ENCODE data around the gene ECI1. TPM values are rescaled to one million over a fixed set of nuclear protein-coding genes. Genes with fewer than 3 reads are reported as not detected.
"Not testable (repeated sequence)": the region's sequence is repeated elsewhere in the genome, so short reads cannot be mapped to it uniquely, and the experiment has no call there.

ECI1 gene
- total RNA-seq, 2 donors from 2014 or later = 113 to 132 TPM

DNA sequence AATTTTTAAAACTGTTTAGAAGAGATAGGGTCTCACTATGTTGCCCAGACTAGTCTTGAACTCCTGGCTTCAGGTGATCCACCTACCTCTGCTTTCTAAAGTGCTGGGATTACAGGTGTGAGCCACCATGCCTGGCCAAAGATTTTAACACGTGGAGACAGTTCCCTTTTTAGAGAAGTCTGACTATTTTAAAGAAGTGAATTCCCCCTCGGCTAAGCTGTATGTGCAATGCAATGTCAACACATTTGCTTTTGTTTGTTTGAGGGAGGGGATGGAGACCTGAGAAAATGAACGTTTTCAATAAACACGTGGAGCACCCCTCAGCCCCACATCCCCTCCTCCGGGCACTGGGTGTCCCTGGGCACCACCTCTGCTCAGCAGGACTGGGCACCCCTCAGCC lies 30.9 kb upstream of the ECI1 start:
- intact Hi-C loops (cut with DNase I, micrococcal nuclease) = no loop called here
- no peak for ATAC-seq
- DNase-seq = no peak

DNA sequence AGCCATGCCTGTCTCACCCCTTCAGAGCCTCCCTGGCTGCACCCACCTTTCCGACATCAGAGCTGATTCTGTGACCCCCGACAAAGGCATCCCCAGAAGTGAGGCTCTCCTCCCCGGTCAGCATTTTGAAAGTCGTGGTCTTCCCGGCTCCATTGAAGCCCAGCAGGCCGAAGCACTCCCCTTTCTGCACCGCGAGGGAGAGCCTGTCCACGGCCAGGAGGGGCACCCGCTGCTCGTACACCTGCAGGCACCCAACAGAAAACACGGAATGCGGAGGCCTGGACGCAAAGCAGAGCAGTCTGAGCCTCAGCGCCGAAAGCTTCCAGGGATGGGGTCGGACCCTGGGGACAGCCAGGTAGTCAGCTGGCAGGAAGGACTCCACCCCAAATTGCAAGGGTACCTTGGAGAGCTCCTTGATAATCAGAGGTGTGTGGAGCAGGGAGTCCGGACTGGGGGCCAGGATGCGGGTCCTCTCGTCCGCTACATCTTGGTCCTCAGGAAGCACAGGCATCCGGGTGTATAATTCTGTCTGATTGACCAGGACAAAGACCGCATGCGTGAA lies 29.7 kb upstream of the ECI1 start:
- intact Hi-C loops (cut with DNase I, micrococcal nuclease) = no loop called here
- ATAC-seq (no peak), DNase-seq (no peak)

DNA sequence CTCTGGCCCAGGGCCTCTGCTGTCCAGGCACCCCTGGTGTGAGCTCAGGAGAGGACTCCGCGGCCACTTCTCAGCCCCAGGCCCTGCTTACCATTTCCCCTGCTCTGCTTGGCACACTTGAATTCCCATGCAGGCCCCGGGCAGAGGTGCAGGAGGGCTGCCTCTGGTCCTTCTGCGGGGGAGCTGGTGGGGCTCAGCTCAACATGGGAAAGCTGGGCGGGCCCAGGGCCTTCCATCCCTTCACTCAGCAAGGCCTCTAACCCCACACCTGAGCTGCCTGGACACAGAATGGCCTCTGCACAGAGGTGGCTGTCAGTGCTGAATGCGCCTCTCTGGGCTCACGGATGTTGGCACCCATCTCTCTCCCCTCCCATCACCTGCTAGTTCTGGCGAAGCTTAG lies 29.1 kb upstream of the ECI1 start:
- DNase-seq = no peak
- intact Hi-C loops (cut with DNase I, micrococcal nuclease) = no loop called here
- ATAC-seq = no peak

DNA sequence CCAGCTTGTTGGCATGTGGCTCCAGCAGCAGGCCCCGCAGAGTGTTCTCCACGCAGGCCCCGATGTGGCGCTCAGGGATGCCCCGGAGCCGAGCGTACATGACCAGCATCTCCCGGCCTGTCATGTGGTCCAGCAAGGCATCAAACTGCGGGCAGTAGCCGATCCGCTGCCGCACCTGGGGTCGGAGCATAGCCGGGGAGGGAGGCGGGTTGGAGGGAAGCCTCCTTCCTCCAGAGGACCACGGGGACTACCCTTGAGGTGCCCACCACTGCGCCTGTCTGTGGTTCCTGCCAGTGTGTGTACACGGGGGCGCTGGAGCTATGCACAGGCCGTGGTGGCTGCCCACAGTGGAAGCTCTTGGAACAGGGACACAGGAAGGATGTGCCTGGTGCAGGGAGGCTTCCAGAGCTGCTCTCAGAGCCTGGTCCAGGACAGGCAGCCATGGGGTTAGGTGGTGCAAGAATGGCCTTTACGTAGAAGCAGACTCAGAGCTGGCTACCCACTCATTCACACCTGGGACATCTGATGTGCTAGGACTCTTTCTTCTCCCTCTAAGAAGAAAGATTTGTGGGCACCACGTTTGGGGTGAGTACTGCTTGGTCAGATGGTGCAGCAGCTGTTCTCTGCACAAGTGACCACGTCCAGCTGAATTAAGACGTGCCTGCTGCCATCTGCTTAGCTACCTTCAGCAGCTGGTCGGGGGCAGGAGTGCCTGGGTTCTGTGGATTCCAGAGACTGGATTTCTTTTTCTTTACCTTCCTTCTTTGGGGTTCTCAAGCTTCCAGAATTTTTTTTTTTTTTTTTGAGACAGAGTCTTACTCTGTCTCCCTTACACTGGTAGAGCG lies 27.8 kb upstream of the ECI1 start:
- DNase-seq (no peak), ATAC-seq (no peak)
- intact Hi-C loops (cut with DNase I, micrococcal nuclease) = loop anchor here in 1 of 2 donors (10.0 kb wide), 1 partner anchor 56 kb away; no protein-coding TSS in a partner anchor

DNA sequence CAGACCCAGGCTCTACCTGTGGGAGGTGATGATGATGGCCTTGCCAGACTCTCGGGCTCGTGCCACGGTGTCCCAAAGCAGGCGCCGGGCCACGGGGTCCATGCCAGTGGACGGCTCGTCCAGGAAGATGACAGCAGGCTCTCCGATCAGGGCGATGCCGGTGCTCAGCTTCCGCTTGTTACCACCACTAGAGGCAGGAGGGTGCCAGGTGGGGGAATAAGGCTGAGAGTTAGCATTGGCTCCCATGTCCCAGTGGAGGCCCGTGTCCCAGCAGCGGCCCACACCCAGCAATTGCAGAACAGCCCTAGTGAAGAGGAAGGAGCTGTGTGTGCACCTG lies 26.9 kb upstream of the ECI1 start:
- intact Hi-C loops (cut with DNase I, micrococcal nuclease) = loop anchor here in 1 of 2 donors (10.0 kb wide), 1 partner anchor 57 kb away; no protein-coding TSS in a partner anchor
- ATAC-seq (peak; percentile 66), DNase-seq (no peak)

DNA sequence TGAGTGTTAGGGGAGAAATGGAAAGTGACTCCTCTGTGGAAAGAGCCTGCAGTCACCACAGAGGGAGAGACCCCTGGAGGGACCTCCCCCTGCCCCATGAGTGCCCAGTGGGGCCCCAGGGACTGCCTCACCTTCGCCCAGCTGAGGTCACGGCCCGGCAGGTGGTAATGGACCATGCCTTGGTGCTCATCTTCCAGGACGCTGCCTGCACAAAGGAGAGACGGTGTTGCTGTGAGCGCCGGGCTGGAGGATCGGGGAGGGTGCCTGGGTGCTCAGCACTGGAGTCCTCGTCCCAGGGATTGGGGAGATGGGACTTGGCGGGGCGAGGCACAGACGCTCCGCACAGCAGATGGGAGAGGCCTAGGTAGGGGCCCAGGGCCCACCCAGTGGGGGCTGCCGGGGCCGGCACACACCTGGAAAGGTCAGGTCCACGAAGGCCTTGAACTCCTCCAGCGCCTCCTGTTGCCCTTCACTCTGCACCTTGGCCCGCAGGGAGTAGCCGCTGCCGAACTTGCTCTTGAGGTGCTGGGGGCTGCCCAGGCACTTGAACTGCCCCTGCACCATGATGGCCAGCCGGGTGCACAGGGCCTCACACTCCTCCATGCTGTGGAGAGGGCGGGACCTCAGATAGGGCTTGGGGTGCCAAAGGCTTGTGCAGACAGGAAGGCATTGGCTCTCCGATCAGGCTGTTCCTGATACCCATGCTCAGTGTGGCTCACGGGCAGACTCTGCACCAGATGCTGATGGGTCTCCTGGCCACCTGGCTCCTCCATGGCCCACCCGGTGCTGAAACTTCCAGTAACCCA lies 26.3 kb upstream of the ECI1 start:
- intact Hi-C loops (cut with DNase I, micrococcal nuclease) = loop anchor here in 1 of 2 donors (10.0 kb wide), 1 partner anchor 57 kb away; no protein-coding TSS in a partner anchor
- no peak for DNase-seq
- ATAC-seq = no peak

DNA sequence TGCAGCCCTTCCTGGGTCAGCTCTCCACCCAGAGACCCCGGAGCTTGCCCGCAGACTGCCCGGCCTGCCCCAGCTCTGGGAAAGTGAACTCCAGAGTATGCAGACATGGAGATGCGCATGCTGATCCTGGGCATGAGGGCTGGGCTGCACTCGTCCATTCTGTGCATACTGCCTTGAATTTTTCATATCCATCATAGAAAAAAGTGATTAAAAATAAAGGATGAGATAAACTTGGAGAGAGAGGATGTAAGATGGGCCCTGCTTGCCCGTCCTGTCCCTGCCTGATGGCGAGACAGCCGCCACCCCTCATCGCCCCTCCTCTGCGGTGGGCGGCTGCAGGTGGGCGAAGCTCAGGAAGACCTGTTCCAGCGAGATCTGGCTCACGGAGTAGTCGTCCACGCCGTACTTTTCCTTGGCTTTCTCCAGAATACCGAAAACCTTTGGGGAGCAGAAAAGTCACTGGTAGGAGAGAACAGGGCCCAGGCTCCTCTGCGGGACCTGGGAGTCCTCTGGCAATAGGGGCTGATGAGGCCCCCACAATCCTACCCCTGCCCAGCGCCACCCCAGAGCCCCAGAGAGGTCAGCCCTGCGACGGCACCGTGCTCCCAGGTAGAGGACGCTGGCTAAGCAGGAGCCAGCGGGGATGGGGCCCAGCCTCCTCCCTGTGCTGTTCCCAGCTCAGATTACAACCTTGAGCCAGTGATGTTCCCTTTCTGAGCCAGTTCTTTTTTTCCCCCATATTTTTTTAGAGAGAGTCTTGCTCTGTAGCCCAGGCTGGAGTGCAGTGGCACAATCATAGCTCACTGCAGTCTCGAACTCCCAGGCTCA lies 25.2 kb upstream of the ECI1 start:
- DNase-seq (no peak), ATAC-seq (no peak)
- intact Hi-C loops (cut with DNase I, micrococcal nuclease) = loop anchor here in 1 of 2 donors (10.0 kb wide), 1 partner anchor 58 kb away; no protein-coding TSS in a partner anchor

DNA sequence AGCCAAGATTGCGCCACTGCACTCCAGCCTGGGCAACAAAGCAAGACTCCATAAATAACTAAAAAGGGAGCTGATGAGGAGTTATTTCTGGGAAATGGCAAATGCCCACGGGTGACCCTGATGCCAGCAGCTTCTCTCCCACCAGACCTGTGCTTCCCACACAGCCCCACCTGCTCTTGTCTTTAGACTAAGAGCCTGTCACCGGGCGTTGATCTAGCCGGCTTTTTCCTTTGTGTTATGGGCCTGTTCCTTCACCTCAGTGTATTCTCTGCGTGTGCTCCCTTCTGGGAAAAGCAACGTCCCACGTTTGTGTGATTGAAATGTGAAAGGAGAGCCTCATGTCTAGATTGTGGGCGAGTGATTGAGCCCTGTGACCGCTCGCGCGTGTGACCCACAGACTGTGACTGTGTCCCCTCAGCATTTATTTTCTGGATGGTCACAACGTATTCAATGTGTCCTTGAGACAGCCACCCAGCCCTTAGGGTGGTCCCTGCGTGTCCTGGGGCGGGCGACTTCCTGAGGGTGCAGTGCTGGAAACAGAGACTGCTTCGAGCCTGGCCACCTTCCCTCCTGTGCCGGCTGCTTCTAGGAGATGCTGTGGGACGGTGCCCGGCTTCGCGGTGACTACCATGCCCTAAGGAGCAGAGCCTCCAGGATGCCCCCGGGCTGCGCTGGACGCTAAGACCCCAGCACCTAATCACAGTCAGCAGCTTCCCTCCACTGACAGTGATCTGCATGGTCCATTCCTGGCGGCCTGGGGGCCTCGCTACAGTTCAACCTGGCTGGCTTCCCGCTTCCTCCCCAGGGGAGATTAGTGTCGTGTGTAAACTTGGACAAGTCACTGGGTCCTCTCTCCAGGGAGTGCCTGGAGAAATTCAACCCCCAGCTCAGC lies 24.3 kb upstream of the ECI1 start:
- DNase-seq = no peak
- no peak for ATAC-seq
- intact Hi-C loops (cut with DNase I, micrococcal nuclease) = loop anchor here in 1 of 2 donors (10.0 kb wide), 1 partner anchor 59 kb away; no protein-coding TSS in a partner anchor

DNA sequence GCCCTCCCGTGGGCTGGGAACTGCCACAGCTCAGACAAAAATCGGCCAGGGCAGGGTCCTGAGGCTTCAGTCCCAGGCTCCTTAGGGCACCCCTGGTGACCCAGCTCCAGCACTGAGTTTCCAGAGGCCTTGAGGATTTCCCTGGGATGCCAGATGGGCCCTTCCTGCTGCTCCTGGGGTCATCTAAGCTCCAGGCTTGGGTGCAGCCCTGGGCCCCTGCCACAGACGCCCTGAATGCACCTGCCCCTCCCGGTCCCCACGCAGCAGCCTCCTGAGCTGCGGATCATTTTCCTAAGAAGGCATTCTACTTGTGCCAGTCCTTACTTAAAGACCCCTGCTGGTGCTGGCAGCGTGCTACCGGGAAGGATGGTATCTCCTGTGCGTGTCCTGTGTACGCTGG lies 22.5 kb upstream of the ECI1 start:
- intact Hi-C loops (cut with DNase I, micrococcal nuclease) = loop anchor here in 1 of 2 donors (10.0 kb wide), 1 partner anchor 61 kb away; no protein-coding TSS in a partner anchor
- ATAC-seq = no peak
- no peak for DNase-seq

DNA sequence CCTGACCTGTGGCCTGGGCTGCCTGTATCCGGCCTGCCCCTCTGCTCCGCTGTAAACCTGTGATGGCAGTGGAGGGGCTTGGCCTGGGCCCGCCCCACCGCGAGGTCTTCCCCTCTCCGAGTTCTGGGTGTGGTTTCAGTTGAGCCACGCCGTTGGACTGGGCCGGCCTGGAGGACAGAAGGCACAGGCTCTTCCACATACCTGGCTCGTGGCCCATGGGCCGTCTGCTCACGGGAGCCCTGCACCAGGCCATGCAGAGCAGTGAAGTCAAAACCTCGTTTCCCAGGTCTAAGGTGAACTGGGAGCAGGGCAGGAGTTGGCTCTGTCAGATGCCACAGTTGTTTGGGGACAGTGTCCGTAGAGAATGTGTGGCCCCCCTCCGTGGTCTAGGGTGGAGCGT lies 22.1 kb upstream of the ECI1 start:
- ATAC-seq = no peak
- intact Hi-C loops (cut with DNase I, micrococcal nuclease) = loop anchor here in 1 of 2 donors (10.0 kb wide), 1 partner anchor 61 kb away; no protein-coding TSS in a partner anchor
- DNase-seq = no peak

DNA sequence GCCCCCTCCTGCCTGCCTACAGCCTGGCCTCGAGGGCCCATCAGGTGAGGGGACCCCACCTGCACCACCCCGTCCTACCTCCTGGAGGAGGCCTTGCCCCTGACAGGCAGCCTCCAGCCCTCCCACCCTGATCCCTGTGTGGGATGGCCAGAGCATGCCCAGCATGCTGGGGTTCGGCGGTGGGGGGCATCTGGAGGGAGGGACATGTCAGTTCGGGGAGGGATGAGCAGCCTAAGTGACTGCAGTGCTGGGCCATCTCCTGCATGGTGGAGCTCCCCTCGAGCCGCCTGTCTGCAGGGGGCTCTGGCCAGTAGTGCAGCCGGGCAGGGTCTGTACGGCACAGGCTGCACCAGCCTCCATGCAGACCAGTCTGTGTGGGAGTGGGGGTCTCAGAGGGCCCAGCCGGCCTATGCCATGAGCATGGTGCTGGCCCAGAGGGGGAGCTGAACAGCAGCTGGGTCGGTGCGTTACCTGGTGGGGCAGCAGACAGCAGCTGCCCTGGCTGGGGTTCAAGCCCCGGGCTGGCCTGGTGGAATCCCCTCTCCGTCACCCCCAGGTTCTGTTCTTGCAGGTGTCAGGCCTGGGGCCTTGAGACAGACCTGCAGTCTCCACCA lies 20.6 kb upstream of the ECI1 start:
- intact Hi-C loops (cut with DNase I, micrococcal nuclease) = loop anchor here in 1 of 2 donors (10.0 kb wide), 1 partner anchor 63 kb away; no protein-coding TSS in a partner anchor
- DNase-seq = no peak
- no peak for ATAC-seq

DNA sequence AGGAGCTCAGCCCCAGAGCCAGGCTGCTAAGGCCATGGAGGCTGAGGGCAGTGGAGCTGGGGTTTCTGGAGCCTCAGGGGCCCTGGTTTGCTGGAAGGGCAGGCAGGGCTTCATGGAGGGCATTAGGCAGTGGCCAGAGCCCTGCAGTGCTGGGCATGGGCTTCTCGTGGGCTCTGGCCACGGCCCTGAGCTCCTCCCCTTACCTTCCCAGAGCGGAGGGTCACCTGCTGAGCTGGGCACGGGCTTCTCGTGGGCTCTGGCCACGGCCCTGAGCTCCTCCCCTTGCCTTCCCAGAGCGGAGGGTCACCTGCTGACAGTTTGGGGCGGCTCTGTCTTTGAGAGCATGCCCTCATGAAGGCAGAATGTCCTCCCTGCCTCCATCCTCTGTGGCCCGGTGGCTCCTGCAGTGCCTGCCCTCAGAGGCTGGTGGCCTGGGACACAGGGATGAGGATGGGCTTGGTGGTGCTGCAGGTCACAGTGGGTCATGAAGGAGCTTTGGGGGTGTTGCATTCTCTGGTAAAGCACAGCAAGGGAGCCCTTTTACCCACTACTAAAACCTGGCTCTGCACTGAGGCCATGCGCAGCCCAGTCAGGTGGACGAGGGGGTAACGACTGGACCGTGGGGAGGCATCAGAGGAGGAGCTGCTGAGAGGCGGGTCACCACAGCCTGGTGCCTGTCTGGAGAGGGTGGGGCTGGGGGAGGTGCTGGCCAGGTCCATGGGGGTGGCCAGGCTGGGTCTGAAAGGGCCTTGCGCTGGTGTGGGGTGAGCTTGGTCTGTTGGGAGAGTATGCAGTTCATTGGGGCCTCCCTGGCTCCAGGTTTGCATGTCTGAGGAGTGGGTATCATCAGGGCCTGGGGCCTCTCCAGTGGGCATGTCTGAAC lies 19.4 kb upstream of the ECI1 start:
- intact Hi-C loops (cut with DNase I, micrococcal nuclease) = loop anchor here in 1 of 2 donors (10.0 kb wide), 1 partner anchor 64 kb away; no protein-coding TSS in a partner anchor
- no peak for DNase-seq
- ATAC-seq = no peak

DNA sequence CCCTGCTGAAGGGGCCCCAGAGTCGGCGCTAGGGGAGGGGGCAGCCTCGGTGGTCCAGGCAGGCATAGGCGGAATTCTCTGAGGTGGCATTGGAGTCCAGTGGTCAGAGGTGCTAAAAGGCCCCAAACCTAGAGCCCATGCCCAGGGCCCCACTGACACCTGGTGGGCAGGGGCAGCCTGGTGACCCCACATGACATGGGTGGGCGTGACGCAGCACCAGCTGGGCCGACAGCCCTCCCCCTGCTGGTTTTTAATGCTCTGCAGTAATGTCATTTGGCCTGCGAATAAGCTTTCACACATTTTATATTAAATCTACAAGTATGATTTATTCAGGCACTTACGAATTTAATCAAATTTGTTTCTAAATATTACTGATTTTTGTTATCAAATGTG lies 18.7 kb upstream of the ECI1 start:
- DNase-seq = no peak
- intact Hi-C loops (cut with DNase I, micrococcal nuclease) = loop anchor here in 1 of 2 donors (10.0 kb wide), 1 partner anchor 65 kb away; no protein-coding TSS in a partner anchor
- ATAC-seq = no peak

DNA sequence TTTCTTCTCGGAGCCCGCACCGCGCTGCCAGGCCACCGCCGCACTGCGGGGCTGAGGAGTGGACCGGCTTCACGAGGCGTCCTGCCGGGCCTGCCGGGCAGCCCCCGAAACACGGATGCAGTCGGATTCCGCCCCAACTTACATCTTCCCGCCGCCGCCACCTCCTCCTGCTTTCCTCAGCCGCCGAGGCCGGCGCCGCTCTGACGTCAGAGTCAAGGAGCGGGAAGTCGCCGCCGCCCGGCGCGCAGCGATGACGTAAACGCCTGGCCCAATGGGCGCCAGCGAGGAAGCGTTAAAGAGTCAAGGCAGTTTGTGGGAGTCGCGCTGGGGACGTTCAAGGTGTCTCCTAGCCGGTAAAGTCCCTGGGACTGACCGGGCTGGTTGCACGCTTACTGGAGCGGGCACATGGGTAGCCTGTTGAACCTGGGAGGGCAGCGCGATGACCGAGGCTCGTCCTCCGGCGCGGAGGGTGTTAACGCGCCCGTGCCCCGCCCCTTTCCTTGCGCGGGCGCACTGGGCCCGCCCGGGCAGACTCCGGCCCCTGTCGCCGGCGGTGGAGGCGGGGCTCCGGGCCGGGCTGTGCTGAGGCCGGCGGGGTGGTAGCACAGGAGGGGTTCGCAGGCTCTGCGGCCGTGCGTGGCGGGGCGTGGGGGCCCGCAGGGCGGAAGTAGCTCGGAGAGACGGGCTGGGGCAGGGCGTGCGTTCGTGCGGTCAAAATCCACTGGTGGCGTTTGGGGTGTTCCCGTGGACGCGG lies 16.7 kb upstream of the ECI1 start, which contains the start of gene RNPS1:
TSS of gene RNPS1 (minus strand) at position 214 of the 754 bp plus-strand sequence. CDS start 3,483 bp downstream, outside the sequence.
- intact Hi-C loops (cut with DNase I, micrococcal nuclease) = no loop called here
- peak; percentile 94 to 99 for DNase-seq
- peak; percentile 91 for ATAC-seq

DNA sequence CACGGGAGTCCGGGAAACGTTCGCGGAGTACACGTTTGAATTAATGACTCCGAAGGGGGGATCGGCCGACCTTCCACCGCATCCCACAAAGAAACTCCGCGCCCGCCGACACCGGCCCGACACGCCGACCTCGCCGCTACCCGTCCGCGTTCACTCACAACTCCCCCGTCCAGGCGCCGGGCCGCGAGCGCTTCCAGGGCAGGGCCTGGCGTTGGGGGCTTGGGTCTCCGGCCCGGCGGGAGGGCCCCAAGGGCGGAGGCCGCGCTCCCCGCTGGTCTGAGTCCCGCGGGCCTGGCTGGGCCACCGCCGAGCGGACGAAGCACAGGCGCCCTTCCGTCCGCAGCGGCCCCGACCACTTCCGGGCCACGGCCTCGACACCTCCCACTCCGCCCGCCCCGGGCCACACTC lies 16.1 kb upstream of the ECI1 start:
- peak; percentile 76 for ATAC-seq
- DNase-seq; intact Hi-C loops (cut with DNase I, micrococcal nuclease): not testable (repeated sequence)

Data from left colon (tissue), 2 donors.